Activated CD8-positive, alpha-beta memory T cell treated with anti-CD3 and anti-CD28 coated beads for 36 hours (primary cell): ENCODE results near the gene SCN4A. TPM values are rescaled to one million over a fixed set of nuclear protein-coding genes. Genes with fewer than 3 reads are reported as not detected.
"Not testable (repeated sequence)": the region's sequence is repeated elsewhere in the genome, so short reads cannot be mapped to it uniquely, and the experiment has no call there.

Experiments
- CTCF ChIA-PET: fragments of 350-600 bp; sonication (Branson Sonifier 250); formaldehyde crosslinking; loops from one replicate; lab custom pipeline; 2021; ENCODE audit warnings: antibody characterized with exemption; lab: Charles Lee
- POLR2A ChIA-PET: fragments of 350-600 bp; sonication (Branson Sonifier 250); formaldehyde crosslinking; loops from one replicate; lab custom pipeline; 2021; ENCODE audit warnings: antibody characterized with exemption; lab: Charles Lee
- total RNA-seq, 2 experiments: library from RNA; stranded (reverse); gene quantifications; one replicate each; pipeline ENCODE4 v1.2.3, GENCODE V29; 2021

SCN4A gene
- total RNA-seq, 2 experiments from 2014 or later = 0.11 to 0.27 TPM

GRCh38 chr17:63989622-63990345 lies 17.1 kb upstream of the SCN4A start:
- CTCF ChIA-PET = interaction anchor here (0.8 to 2.5 kb wide), 18 partner anchors 8 to 124 kb away, joined by 3 to 26 read pairs (median 4); partner anchors contain the start of genes CSHL1, GH1 and ICAM2
- POLR2A ChIA-PET = no interaction called here

DNA sequence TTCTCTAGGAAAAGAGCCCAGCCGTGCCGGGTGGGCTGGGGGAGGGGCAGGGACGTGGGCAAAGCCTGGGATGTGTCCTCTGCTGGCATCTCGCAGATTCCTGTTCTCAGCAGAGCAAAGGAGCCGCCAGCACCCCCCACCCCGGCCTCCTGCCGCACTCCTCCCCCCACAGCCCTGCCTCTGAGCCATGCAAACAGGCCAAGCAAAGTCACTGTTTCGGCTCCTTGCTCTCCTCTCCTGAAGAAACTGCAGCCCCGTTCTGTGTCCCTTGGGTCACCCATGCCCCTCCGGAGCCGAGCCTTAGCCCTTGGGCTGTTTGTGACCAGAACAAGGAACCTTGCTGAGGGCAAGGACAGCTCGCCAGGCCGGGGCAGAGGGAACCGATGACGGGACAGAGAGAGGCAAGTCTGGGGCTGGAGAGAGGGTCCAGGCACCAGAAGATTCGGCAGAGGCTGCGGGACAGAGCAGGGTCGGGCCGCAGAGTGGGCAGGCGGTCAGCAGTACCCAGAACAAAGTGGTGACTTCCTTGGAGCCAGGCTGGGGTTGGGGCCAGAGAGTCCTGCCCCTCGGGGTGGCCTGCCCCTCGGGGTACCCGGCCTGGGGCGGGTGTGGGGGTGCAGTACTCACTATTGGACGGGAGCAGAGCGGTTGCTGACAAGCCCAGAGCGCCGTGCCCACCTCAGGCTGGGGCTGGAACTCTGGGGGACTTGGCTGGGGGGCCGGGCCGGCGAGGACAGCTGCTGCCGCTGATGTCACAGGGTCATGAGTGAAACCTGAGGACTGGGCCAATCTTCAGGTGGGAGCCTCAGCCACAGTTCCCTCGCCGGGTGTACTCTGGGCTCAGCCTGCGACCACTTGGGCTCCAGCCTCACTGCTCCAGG lies 16.3 kb upstream of the SCN4A start:
- POLR2A ChIA-PET = no interaction called here

DNA sequence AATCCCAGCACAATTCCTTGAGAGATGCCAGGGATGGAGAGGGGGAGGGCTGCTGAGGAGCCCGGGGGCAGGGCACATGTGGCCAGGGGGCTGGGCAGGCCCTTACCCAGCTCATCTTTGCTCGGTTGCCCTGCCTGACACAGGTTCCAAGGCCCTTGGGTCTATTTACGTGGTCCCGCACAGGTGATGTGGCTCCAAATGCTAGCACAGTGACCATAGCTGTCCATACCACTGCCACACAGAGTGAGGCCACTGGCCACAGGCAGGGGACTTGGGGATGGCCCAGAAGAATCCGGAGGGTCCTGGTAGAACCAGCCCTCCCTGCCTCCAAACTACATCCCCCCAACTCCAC lies 15.4 kb upstream of the SCN4A start:
- POLR2A ChIA-PET = no interaction called here
- CTCF ChIA-PET = interaction anchor here (2.5 kb wide), 1 partner anchor 69 kb away, joined by 7 read pairs; no protein-coding TSS in a partner anchor

More for the DNA sequence above, 16.3 kb upstream of the SCN4A start:
- CTCF ChIA-PET = interaction anchor here (1.8 to 2.5 kb wide), 2 partner anchors 39 to 70 kb away, joined by 5 to 7 read pairs; no protein-coding TSS in a partner anchor

- CTCF ChIA-PET = interaction anchor here (1.6 to 2.5 kb wide), 2 partner anchors 38 to 68 kb away, joined by 7 read pairs; no protein-coding TSS in a partner anchor
These were observed 14.8 kb upstream of the SCN4A start for GRCh38 chr17:63987221-63988126.

GRCh38 chr17:63986821-63987220 lies 14.1 kb upstream of the SCN4A start:
- ChIA-PET CTCF (interaction anchor here (1.1 to 2.5 kb wide), 3 partner anchors 19 to 67 kb away, joined by 4 to 7 read pairs (median 7); no protein-coding TSS in a partner anchor), POLR2A (interaction anchor here (0.6 kb wide), 1 partner anchor 66 kb away, joined by 3 read pairs; no protein-coding TSS in a partner anchor)

More at GRCh38 chr17:63987221-63988126, 14.8 kb upstream of the SCN4A start:
- POLR2A ChIA-PET = interaction anchor here (0.6 kb wide), 1 partner anchor 66 kb away, joined by 3 read pairs; no protein-coding TSS in a partner anchor

GRCh38 chr17:63985387-63986140 lies 12.8 kb upstream of the SCN4A start:
- ChIA-PET POLR2A (no interaction called here), CTCF (interaction anchor here (1.0 to 1.7 kb wide), 6 partner anchors 8 to 148 kb away, joined by 3 to 7 read pairs (median 5); partner anchors contain the start of gene GH1)

DNA sequence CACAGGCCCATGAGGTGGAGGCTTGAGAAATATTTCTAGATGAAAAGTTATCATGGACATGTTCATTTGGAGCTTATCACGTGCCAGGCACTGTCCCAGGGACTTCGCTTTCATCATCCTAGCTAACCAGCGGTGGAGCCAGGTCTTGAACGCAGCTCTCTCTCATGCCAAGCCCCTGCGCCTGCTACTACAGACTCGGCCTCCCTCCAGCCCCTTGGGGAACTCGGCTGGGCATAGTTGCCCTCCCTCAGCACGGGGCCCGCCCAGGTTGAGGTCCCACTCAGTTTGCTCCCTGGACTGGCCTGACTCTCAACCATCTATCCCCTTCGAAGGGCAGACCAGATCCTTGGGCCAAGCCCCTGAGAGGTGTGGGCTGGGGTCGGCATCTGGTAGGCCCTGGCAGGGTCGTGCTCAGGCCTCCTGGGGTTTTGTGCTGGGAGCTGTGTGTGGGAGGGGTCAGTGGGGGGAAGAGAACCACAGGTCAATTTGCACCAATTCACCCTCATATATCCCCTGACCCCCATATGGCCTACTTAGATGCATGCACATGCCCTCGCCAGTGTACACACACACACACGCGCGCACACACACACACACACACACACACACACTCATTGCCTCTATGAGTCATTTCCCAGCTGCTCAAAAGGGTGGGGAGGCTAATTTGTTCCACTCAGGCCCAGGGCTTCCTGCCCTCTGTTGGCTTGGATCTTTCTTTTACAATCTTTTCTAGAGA lies 12.1 kb upstream of the SCN4A start:
- ChIA-PET CTCF (interaction anchor here (1.0 to 1.7 kb wide), 7 partner anchors 9 to 149 kb away, joined by 3 to 7 read pairs (median 4); partner anchors contain the start of gene GH1), POLR2A (no interaction called here)

- CTCF ChIA-PET = interaction anchor here (0.7 to 1.5 kb wide), 5 partner anchors 9 to 50 kb away, joined by 3 to 4 read pairs (median 3); no protein-coding TSS in a partner anchor
- POLR2A ChIA-PET = no interaction called here
These were observed 11.5 kb upstream of the SCN4A start for GRCh38 chr17:63984236-63984635.

DNA sequence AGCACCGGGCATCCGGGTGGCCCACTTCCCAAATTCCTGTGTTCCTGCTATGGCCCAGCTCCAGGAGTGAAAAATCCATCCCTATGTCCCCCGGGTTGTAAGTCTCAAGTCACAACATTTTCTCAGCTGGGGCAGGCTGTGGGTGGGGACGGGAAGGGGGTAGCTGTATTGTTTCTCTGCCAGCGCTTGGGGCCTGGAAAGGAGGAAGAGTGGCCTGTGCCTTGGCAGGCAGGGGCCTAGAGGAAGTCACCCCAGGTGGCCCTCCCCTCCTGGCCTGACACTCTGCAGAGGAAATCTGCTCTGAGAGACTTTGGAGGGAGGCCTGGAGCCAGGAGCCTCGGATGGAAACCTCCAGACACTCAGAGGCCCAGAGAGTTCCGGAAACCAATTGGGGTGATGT lies 10.6 kb upstream of the SCN4A start:
- ChIA-PET CTCF (interaction anchor here (0.8 to 1.4 kb wide), 3 partner anchors 19 to 49 kb away, joined by 3 to 4 read pairs (median 3); no protein-coding TSS in a partner anchor), POLR2A (no interaction called here)

DNA sequence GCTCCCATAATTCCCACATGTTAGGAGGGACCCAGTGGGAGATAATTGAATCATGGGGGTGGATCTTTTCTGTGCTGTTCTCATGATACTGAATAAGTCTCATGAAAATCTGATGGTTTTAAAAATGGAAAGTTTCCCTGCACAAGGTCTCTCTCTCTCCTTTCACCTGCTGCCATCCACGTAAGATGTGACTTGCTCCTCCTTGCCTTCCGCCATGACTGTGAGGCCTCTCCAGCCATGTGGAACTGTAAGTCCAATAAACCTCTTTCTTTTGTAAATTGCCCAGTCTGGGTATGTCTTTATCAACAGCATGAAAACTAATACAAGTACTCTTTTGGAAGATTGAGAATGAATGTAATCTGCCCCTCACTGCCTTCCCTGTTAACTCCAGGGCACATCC lies 9.9 kb upstream of the SCN4A start:
- POLR2A ChIA-PET, CTCF ChIA-PET: not testable (repeated sequence)

DNA sequence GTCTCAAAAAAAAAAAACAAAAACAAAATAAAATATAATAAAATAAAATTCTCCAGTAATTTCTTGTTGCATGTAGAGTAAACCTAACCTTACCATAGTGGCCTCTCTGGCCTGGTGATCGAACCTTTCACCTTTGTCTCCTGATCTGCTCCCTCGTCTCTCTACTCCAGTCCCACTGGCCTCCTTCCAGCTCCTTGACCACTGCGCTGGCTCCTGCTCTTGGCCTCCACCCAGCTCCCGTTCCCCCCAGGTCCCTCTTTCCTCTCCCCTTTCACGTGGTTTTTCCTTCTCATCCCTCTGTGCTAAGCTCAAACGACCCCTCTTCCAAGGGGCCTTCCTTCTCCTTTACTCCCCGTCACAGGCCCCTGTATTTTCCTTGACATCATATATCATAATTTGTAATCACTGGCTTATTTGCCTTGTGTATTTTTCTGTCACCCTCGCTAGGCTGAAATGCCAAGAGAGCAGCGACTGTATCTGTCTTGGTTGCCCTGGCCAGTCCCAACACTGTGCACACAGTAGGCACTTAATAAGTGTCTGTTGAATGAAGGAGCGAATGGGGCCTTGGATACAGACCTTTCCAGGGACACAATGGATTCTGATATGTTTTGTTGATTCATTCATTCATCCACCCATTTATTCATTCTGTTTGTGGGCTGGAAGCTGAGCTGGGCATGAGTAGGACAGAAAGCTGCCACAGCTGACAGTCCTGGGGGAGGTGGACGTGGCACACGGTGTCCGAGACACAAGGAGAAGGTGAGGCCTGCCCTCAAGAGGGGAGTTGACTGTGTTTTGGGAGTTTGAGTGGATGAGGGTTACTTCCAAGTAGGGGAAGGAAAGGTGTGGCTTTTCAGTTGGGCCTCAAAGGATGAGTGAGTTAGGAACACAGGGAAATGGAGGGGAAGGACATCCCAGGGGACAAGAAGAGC lies 5.8 kb upstream of the SCN4A start:
- POLR2A ChIA-PET = no interaction called here
- CTCF ChIA-PET = interaction anchor here (0.8 to 1.3 kb wide), 3 partner anchors 12 to 155 kb away, joined by 3 to 6 read pairs (median 3); no protein-coding TSS in a partner anchor

DNA sequence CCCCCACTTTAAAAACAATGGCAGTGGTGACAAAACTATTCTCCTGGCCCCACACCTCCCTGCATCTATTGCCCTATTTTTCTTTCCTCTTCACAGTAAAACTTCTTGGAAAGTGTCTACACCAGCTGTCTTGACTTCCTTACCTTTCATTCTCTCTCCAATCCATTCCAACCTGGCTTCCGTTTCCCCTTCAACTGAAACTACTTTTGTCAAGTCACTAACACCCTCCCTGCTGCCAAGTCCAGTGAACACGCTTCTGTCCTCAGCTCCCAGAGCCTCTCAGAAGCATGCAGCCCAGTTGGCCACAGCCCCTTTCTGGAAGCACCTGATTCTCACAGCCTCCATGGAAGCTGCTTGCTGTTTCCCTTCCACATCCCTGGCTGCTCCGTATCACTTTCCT lies 4.0 kb upstream of the SCN4A start:
- CTCF ChIA-PET = interaction anchor here (2.3 kb wide), 1 partner anchor 30 kb away, joined by 9 read pairs; no protein-coding TSS in a partner anchor

GRCh38 chr17:63975541-63976092 lies 2.9 kb upstream of the SCN4A start:
- POLR2A ChIA-PET = no interaction called here
- CTCF ChIA-PET = interaction anchor here (0.6 to 2.3 kb wide), 5 partner anchors 9 to 158 kb away, joined by 3 to 9 read pairs (median 4); no protein-coding TSS in a partner anchor

More for the DNA sequence above, 4.0 kb upstream of the SCN4A start:
- POLR2A ChIA-PET = no interaction called here

GRCh38 chr17:63974594-63975192 lies 2.0 kb upstream of the SCN4A start:
- POLR2A ChIA-PET = no interaction called here
- CTCF ChIA-PET = interaction anchor here (1.1 to 2.3 kb wide), 4 partner anchors 10 to 54 kb away, joined by 3 to 9 read pairs (median 4); no protein-coding TSS in a partner anchor
